ENCODE data around the gene OSBPL1A. TPM values are rescaled to one million over a fixed set of nuclear protein-coding genes. Genes with fewer than 3 reads are reported as not detected.

The OSBPL1A gene
- polyA plus RNA-seq, 1 of the 3 experiments (the other 2 are of a cell fraction): 21.3 TPM

- WGBS (ENCODE audit: low lambda C conversion rate): 80% methylated on average over 3 of the region's 3 CpGs
- Histone ChIP-seq H3K79me2 (ENCODE audit: insufficient read depth) (no peaks in the 10 kb centered on the region), H3K36me3 (replicated peaks in 1 of 2; ENCODE audit: control insufficient read depth in 1 of 2, insufficient read depth in 2 of 2, low read length in 1 of 2) (peaks cover 0 to 7% of the 10 kb centered on the region in 2 experiments), H3K9me2 (no peaks in the 10 kb centered on the region), H3K27ac (ENCODE audit: low read depth in 2 of 2, low read length in 1 of 2) (no peak overlapping the region), H2AFZ (ENCODE audit: low read depth) (no peak overlapping the region), H3K4me3 (ENCODE audit: low read depth in 2 of 2, low read length in 1 of 2) (no peak overlapping the region), H3K27me3 (ENCODE audit: insufficient read depth) (no peaks in the 10 kb centered on the region), H4K20me1 (ENCODE audit: insufficient read depth) (no peaks in the 10 kb centered on the region), H3K9me3 (peaks cover 10% of the 10 kb centered on the region), H3K4me2 (no peak overlapping the region), H3F3A (replicated peaks; ENCODE audit: insufficient read depth) (no peaks in the 10 kb centered on the region), H3K4me1 (ENCODE audit: control insufficient read depth in 1 of 2, insufficient read depth in 2 of 2, low read depth in 1 of 2, low read length in 1 of 2) (no peaks in the 10 kb centered on the region), H3K9ac (no peak overlapping the region)
- no peak for DNase-seq
- CTCF ChIA-PET: interaction anchor here (1.9 kb wide), 1 partner anchor 17 kb away, joined by 6 read pairs; no protein-coding TSS in a partner anchor
- POLR2A ChIA-PET: no interaction called here
- no peak for TF ChIP-seq RXRA (IDR thresholded peaks at IDR 0.05; ENCODE audit: borderline replicate concordance, low read depth)
- TF ChIP-seq RCOR1 (IDR thresholded peaks at IDR 0.05; ENCODE audit: low read length): no peak
- no peak for TF ChIP-seq USF1 (IDR thresholded peaks at IDR 0.05; ENCODE audit: borderline replicate concordance, low read depth)
- no peak for TF ChIP-seq CTCF (IDR thresholded peaks at IDR 0.05)
- no peak for TF ChIP-seq ZBTB33 (IDR thresholded peaks at IDR 0.05; ENCODE audit: borderline replicate concordance, low read depth)
- no peak for TF ChIP-seq GABPA (IDR thresholded peaks at IDR 0.05; ENCODE audit: low read depth)
- TF ChIP-seq CHD2 (IDR thresholded peaks at IDR 0.05; ENCODE audit: low read length, partially characterized antibody): no peak
- no peak for TF ChIP-seq NRF1 (IDR thresholded peaks at IDR 0.05; ENCODE audit: low read depth, low read length)
- no peak for TF ChIP-seq FOSL2 (IDR thresholded peaks at IDR 0.05; ENCODE audit: borderline replicate concordance, low read depth)
- no peak for TF ChIP-seq EZH2phosphoT487 (IDR thresholded peaks at IDR 0.05; ENCODE audit: borderline replicate concordance, low read depth)
Measured at GRCh38 chr18:24342347-24342746, 55.3 kb downstream of the OSBPL1A start.

- DNase-seq: no peak
Measured at GRCh38 chr18:24341361-24341760, 56.3 kb downstream of the OSBPL1A start.

More at GRCh38 chr18:24341361-24341760, 56.3 kb downstream of the OSBPL1A start:
- ChIA-PET POLR2A (no interaction called here), CTCF (interaction anchor here (1.9 kb wide), 1 partner anchor 18 kb away, joined by 6 read pairs; no protein-coding TSS in a partner anchor)
- Histone ChIP-seq H3K4me2 (no peak overlapping the region), H3K4me1 (ENCODE audit: control insufficient read depth in 1 of 2, insufficient read depth in 2 of 2, low read depth in 1 of 2, low read length in 1 of 2) (no peaks in the 10 kb centered on the region), H3K27ac (ENCODE audit: low read depth in 2 of 2, low read length in 1 of 2) (no peak overlapping the region), H3K79me2 (ENCODE audit: insufficient read depth) (no peaks in the 10 kb centered on the region), H3K27me3 (ENCODE audit: insufficient read depth) (no peaks in the 10 kb centered on the region), H3K4me3 (ENCODE audit: low read depth in 2 of 2, low read length in 1 of 2) (no peak overlapping the region), H2AFZ (ENCODE audit: low read depth) (no peak overlapping the region), H3K9me2 (no peaks in the 10 kb centered on the region), H4K20me1 (ENCODE audit: insufficient read depth) (no peaks in the 10 kb centered on the region), H3K9me3 (peaks cover 10% of the 10 kb centered on the region), H3F3A (replicated peaks; ENCODE audit: insufficient read depth) (no peaks in the 10 kb centered on the region), H3K9ac (no peak overlapping the region), H3K36me3 (replicated peaks in 1 of 2; ENCODE audit: control insufficient read depth in 1 of 2, insufficient read depth in 2 of 2, low read length in 1 of 2) (peaks cover 0 to 7% of the 10 kb centered on the region in 2 experiments)
- TF ChIP-seq FOXM1 (IDR thresholded peaks at IDR 0.05; ENCODE audit: low read depth): no peak

All from SK-N-SH (cell line).